Stromal cell of bone marrow (primary cell): ENCODE results near the gene IL6.
A peak's percentile ranks its signal among the peaks of the same experiment; 100 is the strongest.
"Not testable (repeated sequence)": the region's sequence is repeated elsewhere in the genome, so short reads cannot be mapped to it uniquely, and the experiment has no call there.

Experiments
- DNase-seq: peaks from one replicate; pipeline ENCODE4 v3.0.0-alpha.2; 2012; ENCODE audit warnings: low read depth

IL6 gene

DNA sequence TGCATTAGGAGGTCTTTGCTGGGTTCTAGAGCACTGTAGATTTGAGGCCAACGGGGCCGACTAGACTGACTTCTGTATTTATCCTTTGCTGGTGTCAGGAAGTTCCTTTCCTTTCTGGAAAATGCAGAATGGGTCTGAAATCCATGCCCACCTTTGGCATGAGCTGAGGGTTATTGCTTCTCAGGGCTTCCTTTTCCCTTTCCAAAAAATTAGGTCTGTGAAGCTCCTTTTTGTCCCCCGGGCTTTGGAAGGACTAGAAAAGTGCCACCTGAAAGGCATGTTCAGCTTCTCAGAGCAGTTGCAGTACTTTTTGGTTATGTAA, 675 bp downstream of the IL6 start:
- DNase-seq = no peak

GRCh38 chr7:22728401-22729029, 1.5 kb downstream of the IL6 start:
- DNase-seq = no peak

DNA sequence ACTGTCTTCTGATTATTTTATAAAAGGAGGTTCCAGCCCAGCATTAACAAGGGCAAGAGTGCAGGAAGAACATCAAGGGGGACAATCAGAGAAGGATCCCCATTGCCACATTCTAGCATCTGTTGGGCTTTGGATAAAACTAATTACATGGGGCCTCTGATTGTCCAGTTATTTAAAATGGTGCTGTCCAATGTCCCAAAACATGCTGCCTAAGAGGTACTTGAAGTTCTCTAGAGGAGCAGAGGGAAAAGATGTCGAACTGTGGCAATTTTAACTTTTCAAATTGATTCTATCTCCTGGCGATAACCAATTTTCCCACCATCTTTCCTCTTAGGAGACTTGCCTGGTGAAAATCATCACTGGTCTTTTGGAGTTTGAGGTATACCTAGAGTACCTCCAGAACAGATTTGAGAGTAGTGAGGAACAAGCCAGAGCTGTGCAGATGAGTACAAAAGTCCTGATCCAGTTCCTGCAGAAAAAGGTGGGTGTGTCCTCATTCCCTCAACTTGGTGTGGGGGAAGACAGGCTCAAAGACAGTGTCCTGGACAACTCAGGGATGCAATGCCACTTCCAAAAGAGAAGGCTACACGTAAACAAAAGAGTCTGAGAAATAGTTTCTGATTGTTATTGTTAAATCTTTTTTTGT, 2.3 kb downstream of the IL6 start:
- no peak for DNase-seq

GRCh38 chr7:22730066-22730710, 3.2 kb downstream of the IL6 start:
- no peak for DNase-seq

- DNase-seq = peak; percentile 72
Observed at GRCh38 chr7:22730921-22731654, 4.1 kb downstream of the IL6 start.

GRCh38 chr7:22731766-22732165, 4.8 kb downstream of the IL6 start:
- DNase-seq = no peak

DNA sequence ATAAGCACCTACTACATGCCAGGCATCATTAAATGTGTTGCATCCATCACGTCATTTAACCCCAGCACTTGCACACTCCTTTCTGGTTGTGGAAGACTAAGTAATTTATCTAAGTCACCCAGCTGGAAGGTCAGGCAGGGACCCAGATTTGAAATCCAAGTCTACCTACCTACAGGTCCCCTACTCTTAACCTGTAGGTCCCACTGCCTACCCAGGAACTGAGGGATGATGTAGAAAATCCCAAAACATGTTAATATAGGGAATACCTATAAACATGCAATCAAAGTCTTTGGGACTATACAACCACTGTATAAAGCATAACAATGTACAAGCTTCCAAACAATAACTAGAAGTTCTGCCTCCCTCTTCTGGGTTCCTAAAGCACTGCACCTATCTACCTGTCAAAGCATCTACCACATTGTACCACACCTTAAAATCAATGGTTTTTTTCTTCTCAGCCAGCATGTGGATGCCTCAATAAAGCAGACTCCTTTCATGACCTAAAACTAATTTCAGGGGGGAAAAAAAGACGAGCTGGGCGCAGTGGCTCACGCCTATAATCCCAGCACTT, 5.6 kb downstream of the IL6 start:
- no peak for DNase-seq

DNA sequence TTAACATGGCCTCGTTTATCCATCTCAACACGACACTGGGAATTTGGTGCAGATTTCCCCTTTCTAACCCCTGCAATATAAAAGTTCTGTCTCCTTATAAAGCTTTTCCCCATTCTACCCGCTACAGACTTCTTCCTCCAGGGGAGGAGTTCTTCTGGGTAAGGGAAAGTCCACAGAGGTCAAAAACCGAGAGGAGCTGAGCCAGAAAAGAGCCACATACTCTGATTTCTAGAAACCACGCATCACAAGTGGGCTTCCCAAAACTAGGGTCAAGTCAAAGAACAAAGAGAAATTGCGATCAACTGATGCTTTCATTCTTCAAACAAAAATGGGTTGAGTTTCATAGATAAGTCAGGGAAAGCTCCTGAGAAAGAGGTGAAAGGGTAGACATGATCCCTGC, 6.8 kb downstream of the IL6 start:
- no peak for DNase-seq

DNA sequence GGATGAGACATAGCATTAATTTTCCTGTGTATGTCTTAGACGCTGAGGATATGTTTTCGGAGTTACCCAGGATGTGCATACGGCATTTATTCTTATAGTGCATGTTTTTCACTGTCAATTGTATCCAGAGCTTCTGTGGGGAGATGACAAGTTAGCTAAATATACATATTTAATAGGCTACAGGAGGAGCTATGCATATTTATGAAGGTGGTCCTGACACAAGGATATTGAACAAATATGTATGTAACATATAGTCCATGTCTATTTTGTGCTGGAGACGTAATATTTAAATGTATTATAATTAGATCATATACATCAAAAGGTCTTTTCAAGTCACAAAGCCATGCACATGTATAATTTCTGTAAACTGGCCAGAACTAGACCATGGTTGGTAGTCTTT, 16.0 kb downstream of the IL6 start:
- no peak for DNase-seq

- DNase-seq = no peak
Observed at GRCh38 chr7:22751341-22751740, 24.3 kb downstream of the IL6 start.

- DNase-seq = no peak
Observed at GRCh38 chr7:22757338-22757994, 30.5 kb downstream of the IL6 start.

DNA sequence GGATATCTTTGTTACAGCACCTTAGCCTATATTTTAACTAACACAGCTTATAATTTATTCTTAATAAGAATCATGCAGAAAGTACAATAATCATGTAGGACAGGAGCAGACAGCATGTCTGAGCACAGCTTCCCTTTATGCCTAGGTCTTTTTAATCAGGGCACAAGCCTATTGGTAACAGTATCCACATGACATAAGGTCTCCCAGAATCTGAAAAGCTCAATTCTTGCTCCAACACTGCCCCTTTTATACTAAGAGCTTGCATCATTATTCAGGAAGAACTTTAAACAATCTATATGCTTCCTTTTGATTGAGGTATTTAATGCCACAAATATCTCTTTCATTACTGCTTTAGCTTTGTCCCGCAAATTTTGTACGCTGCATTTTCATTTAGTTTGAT, 31.6 kb downstream of the IL6 start:
- DNase-seq = no peak

DNA sequence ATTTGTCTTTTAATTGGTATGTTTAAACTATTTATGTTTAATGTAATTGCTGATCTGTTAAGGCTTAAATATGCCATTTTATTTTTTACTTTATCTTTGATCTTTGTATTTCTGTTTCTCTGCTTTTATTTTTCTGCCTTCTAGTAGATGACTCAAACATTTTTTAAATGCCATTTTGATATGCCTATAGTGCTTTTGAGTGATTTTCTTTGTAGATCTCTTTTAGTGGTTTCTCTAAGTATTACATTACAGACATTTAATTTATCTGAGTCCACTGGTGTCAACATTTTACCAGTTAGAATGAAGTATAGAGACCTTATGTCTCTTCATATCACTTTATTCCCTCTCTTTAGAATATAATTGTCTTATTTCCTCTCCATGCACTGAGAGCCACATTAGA, 32.7 kb downstream of the IL6 start:
- no peak for DNase-seq

DNA sequence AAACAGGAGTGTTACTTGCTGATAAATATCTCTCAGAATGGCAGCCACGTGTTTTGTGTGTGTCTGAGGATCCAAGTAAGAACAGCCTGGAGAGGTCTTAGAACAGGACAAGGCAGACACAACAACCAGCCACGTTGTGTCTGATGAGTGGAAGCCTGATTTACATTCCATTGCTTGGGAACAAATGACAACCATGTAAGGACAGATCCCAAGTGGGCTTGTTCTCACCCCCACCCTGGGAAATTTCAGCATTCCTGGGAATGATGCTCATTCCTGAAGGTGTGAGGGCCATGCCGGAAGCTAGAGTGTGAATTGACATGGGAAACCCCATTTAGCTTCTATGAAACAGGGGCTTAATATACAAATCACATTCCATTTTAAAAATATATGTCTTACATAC, 35.9 kb downstream of the IL6 start:
- DNase-seq = no peak

DNA sequence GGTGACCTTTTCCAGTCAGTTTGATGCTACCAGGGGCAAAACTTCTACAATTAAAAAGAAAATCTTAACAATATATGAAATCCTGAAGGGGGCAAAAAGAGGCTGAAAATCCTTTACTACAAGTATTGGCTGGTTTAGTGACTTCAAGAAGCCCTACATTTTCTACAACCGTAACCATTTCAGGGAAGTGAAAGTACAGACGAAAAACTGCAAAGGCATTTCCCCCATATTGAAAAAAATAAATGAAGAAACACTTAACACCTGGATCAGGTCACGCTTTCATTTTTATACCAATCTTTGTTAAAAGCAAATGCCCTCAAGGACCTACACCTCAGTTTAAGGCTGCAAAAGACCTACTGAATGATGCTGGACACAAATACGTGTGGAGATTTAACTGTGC, 38.6 kb downstream of the IL6 start:
- DNase-seq = no peak

GRCh38 chr7:22771194-22771871, 44.3 kb downstream of the IL6 start:
- no peak for DNase-seq

- DNase-seq = no peak
Observed at GRCh38 chr7:22771872-22772228, 44.9 kb downstream of the IL6 start.

GRCh38 chr7:22772885-22773284, 45.9 kb downstream of the IL6 start:
- no peak for DNase-seq

- DNase-seq = no peak
Observed at GRCh38 chr7:22776964-22777363, 50.0 kb downstream of the IL6 start.

- not testable (repeated sequence) for DNase-seq
Observed at GRCh38 chr7:22779730-22780323, 52.8 kb downstream of the IL6 start.

DNA sequence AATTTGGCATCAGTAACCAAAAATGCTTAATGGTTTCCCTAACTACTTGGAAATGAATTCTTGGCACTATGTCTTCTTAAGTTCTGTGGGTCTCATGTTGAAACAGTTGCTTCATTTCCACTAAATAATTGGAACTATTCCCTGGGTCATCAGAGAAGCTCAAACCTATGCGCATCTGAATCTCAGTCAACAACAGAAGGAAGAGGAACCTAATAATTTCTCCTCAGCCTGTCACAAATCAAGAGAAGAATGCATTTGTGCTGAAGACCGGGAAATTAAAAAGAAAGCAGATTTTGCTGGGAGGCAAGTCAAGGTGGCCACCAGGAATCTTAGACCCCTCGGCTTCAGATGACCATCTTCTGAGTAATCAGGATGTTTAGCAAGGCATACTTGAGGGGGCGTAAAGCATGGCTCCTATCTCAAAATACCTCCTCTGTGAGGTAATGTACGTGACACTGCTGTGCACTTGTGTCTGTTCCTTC, 54.3 kb downstream of the IL6 start:
- DNase-seq = no peak
